BJ (cell line): ENCODE results near the gene SHLD1. TPM values are rescaled to one million over a fixed set of nuclear protein-coding genes. Genes with fewer than 3 reads are reported as not detected.
A peak's percentile ranks its signal among the peaks of the same experiment; 100 is the strongest.

Experiments
- CTCF ChIA-PET: fragments of 350-600 bp; formaldehyde crosslinking; extraction: SDS; loops from one replicate; lab custom pipeline; 2021; ENCODE audit warnings: antibody characterized with exemption, inconsistent platforms; lab: Yijun Ruan, JAX
- POLR2A ChIA-PET: fragments of 300-600 bp; sonication (Branson Sonifier 250); formaldehyde crosslinking; extraction: SDS; loops from one replicate; lab custom pipeline; 2021; ENCODE audit warnings: antibody characterized with exemption; lab: Charles Lee
- DNase-seq: peaks from one replicate; pipeline ENCODE4 v3.0.0-alpha.2; 2011; ENCODE audit warnings: low read depth
- H3K27me3 ChIP-seq: 2 replicates; pipeline ENCODE4 v1.6.0; 2011; ENCODE audit warnings: low read length; ENCODE audit not compliant: control insufficient read depth, insufficient read depth
- H3K36me3 ChIP-seq: 2 replicates; pipeline ENCODE4 v1.5.1; 2011; ENCODE audit warnings: low read length; ENCODE audit not compliant: control insufficient read depth, insufficient read depth
- H3K4me3 ChIP-seq: 2 replicates; pipeline ENCODE4 v1.5.1; 2011; ENCODE audit warnings: low read depth, mild to moderate bottlenecking, control low read depth, low read length
- CTCF ChIP-seq: IDR thresholded peaks from 2 replicates; pipeline ENCODE4 v1.5.1; 2011; ENCODE audit warnings: low read depth, mild to moderate bottlenecking, control low read depth, inconsistent platforms, low read length, moderate library complexity; ENCODE audit not compliant: insufficient read depth
- polyA plus RNA-seq: library from polyadenylated mRNA; depleted of rRNA; stranded (reverse); fragments of >200 nt; gene quantifications from 2 replicates; pipeline ENCODE4 v1.2.3, GENCODE V29; 2011

SHLD1 gene
- polyA plus RNA-seq, 1 experiment, result 2.0 TPM

GRCh38 chr20:5834436-5835005 lies 84.3 kb downstream of the SHLD1 start:
- ChIA-PET CTCF (interaction anchor here (1.6 kb wide), 1 partner anchor 25 kb away, joined by 7 read pairs; no protein-coding TSS in a partner anchor), POLR2A (no interaction called here)
- no peak for DNase-seq
- no peak for TF ChIP-seq CTCF
- H3K36me3 ChIP-seq, result no peaks in the 10 kb centered on the region
- no peak overlapping the region for H3K4me3 ChIP-seq
- no peaks in the 10 kb centered on the region; the same call in 1 of the 2 replicates for H3K27me3 ChIP-seq

GRCh38 chr20:5835321-5835821 lies 85.2 kb downstream of the SHLD1 start:
- ChIA-PET POLR2A (no interaction called here), CTCF (interaction anchor here (1.6 kb wide), 1 partner anchor 26 kb away, joined by 7 read pairs; no protein-coding TSS in a partner anchor)
- no peak for DNase-seq
- no peak overlapping the region for H3K4me3 ChIP-seq
- TF ChIP-seq CTCF, result no peak
- H3K36me3 ChIP-seq, result no peaks in the 10 kb centered on the region
- no peaks in the 10 kb centered on the region; the same call in 1 of the 2 replicates for H3K27me3 ChIP-seq

- H3K27me3 ChIP-seq, result no peaks in the 10 kb centered on the region; the same call in 1 of the 2 replicates
- POLR2A ChIA-PET, result no interaction called here
Observed at GRCh38 chr20:5835871-5836270, 85.7 kb downstream of the SHLD1 start.

GRCh38 chr20:5836569-5836968 lies 86.4 kb downstream of the SHLD1 start:
- DNase-seq, result no peak
- no peaks in the 10 kb centered on the region for H3K36me3 ChIP-seq
- no peak overlapping the region for H3K4me3 ChIP-seq
- ChIA-PET POLR2A (no interaction called here), CTCF (no interaction called here)
- TF ChIP-seq CTCF, result no peak
- no peaks in the 10 kb centered on the region; the same call in 1 of the 2 replicates for H3K27me3 ChIP-seq

More at GRCh38 chr20:5835871-5836270, 85.7 kb downstream of the SHLD1 start:
- peak; percentile 14 for DNase-seq
- CTCF ChIA-PET, result interaction anchor here (1.6 kb wide), 1 partner anchor 26 kb away, joined by 7 read pairs; no protein-coding TSS in a partner anchor
- TF ChIP-seq CTCF, result no peak
- Histone ChIP-seq H3K4me3 (no peak overlapping the region), H3K36me3 (no peaks in the 10 kb centered on the region)

- DNase-seq, result no peak
- Histone ChIP-seq H3K27me3 (no peaks in the 10 kb centered on the region; the same call in 1 of the 2 replicates), H3K4me3 (no peak overlapping the region), H3K36me3 (no peaks in the 10 kb centered on the region)
- TF ChIP-seq CTCF, result no peak
- ChIA-PET POLR2A (no interaction called here), CTCF (no interaction called here)
Observed at GRCh38 chr20:5840411-5841002, 90.3 kb downstream of the SHLD1 start.
